ENCODE data around the gene DMRTC1. TPM values are rescaled to one million over a fixed set of nuclear protein-coding genes. Genes with fewer than 3 reads are reported as not detected.
"Not testable (repeated sequence)": the region's sequence is repeated elsewhere in the genome, so short reads cannot be mapped to it uniquely, and the experiment has no call there.

The DMRTC1 gene, protein sequence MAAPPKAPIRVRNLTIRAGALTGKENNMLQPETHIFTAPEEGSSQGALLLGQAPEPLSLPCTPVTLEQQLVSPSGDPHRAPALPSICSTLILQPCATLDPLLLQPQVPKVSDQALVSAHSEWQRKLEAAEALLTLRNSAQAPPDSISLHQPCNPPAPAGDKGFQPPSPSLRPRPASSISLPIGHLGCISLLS
- total RNA-seq (2014; rRNA removed; shearing (Covaris generic)), result not detected in 2 replicates

GRCh38 chrX:72943819-72944169 lies at the start of gene DMRTC1:
DMRTC1 (minus strand) TSS chrX:72943837; CDS start chrX:72875694, 68,143 bp downstream.
- not testable (repeated sequence) for DNase-seq (ENCODE audit: low spot score)

- DNase-seq (ENCODE audit: low spot score), result not testable (repeated sequence)
These were observed 37.3 kb upstream of the DMRTC1 start for GRCh38 chrX:72980894-72981469.

DNA sequence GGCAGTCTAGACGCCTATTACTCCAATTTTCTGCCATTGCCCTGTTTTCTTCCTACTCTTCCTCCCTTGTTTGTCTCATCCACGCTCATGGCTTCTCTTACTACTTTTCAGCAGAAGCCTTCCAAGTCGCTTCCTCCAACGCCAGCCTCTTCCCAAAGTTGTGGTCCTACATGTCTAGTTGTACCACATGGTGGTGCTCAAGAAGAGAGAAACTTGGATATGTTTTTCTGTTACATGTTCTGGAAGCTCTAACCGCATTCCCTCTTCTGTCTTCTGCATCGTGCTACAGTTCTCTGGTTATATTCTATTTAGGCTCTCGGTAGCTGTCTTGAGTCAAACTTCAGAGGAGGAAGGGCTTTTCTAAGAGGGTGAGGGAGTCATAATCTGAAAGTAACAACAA lies 31.2 kb upstream of the DMRTC1 start:
- not testable (repeated sequence) for DNase-seq (ENCODE audit: low spot score)

DNA sequence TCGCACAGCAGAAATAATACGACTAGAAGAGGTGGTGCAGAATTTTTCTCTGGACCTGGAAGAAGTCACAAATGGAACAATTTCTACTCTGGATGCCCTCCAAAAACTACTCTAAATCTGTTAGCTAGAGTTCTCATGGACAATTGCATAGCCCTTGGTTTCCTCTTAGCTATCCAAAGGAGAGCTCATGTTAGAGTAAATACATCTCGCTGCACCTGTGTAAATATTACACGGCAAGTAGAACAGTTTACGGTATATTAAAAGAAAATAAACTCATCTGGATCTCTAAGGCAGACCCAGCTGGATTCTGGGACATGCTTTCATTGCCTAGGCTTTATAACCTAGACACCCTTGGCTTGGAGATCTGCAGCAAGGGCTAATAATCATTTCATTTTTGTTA lies 28.2 kb upstream of the DMRTC1 start:
- DNase-seq (ENCODE audit: low spot score), result not testable (repeated sequence)

DNA sequence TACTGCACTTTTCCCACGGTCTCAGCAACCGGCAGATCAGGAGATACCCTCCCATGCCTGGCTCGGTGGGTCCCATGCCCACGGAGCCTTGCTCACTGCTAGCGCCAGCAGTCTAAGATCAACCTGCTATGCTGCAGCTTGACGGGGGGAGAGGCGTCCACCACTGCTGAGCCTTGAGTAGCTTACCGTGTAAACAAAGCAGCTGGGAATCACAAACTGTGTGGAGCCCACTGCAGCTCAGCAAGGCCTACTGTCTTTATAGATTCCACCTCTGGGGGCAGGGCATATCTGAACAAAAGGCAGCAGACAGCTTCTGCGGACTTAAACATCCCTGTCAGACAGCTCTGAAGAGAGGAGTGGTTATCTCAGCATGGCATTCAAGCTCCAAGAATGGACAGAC lies 16.3 kb upstream of the DMRTC1 start:
- not testable (repeated sequence) for DNase-seq (ENCODE audit: low spot score)

- DNase-seq (ENCODE audit: low spot score), result not testable (repeated sequence)
These were observed 410 bp downstream of the DMRTC1 start for GRCh38 chrX:72943035-72943818.

GRCh38 chrX:72942272-72942671 lies 1.4 kb downstream of the DMRTC1 start:
- not testable (repeated sequence) for DNase-seq (ENCODE audit: low spot score)

- DNase-seq (ENCODE audit: low spot score), result not testable (repeated sequence)
These were observed 5.7 kb downstream of the DMRTC1 start, which contains the start of gene FAM236A for GRCh38 chrX:72937906-72938305. FAM236A (plus strand) TSS chrX:72938206; CDS start chrX:72938263, 57 bp downstream.

GRCh38 chrX:72936882-72937455 lies 6.7 kb downstream of the DMRTC1 start:
- not testable (repeated sequence) for DNase-seq (ENCODE audit: low spot score)

DNA sequence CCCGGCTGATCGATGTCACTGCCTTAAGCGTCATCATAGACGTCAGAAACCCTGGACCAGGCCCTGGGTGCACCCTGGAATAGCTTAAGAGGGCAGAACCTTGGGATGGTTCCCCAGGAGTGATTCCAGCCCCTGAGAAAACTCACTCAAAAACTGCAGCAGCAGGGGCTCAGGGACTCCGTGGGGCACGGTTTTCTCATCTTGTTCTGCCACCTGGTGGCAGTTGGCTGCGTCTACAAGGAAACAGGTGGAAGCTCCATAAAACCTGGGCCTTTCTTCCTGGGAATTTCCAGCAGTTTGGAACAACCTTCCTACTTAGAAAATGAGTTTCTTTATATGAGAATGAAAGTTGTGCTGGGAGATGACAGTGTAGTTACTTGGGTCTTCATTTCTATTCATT lies 7.2 kb downstream of the DMRTC1 start:
- not testable (repeated sequence) for DNase-seq (ENCODE audit: low spot score)

DNA sequence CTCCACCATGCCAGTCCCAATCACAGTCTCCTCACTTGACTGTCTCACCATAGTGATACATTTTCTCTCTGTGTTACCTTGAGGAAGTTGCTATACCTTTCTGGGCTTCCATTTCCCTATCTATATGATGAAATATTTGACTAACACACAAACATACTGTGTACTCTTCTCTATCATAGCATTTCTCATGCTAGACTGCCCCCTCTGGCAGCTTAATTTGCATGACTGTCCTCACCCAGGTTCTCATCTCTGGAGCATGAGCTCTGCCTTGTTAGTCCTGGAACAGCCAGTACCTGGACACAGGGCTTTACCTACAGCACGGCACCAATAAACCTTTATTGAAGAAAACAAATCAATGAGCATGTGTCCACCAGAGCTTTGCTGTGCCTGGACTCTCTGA lies 11.4 kb downstream of the DMRTC1 start:
- not testable (repeated sequence) for DNase-seq (ENCODE audit: low spot score)

DNA sequence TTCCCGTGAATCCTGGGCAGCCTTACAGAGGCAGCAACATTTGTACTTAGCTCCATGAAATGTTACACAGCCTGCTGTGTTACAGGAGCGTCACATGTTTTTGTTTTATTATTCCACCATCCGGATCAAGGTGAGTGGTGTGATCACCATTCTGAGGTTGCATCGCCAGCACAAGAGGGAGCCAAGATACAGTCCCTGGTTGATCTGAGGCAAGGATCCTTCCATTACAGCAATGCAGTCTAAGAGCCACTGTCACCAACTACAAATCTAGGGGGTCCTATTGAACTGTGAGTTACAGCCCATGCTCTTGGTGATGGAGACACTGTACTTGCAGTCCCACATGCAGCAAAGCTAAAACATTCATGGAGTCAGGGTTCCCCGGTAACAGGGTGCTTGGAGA lies 27.5 kb downstream of the DMRTC1 start:
- not testable (repeated sequence) for DNase-seq (ENCODE audit: low spot score)

GRCh38 chrX:72912315-72912714 lies 31.3 kb downstream of the DMRTC1 start, which contains the start of gene FAM236C:
FAM236C (plus strand) TSS chrX:72912615; CDS start chrX:72912715, 100 bp downstream.
- DNase-seq (ENCODE audit: low spot score), result not testable (repeated sequence)

GRCh38 chrX:72889740-72890139 lies 53.9 kb downstream of the DMRTC1 start:
- not testable (repeated sequence) for DNase-seq (ENCODE audit: low spot score)

- DNase-seq (ENCODE audit: low spot score), result not testable (repeated sequence)
These were observed 60.7 kb downstream of the DMRTC1 start for GRCh38 chrX:72882898-72883297.

GRCh38 chrX:72837532-72837931 lies 106.1 kb downstream of the DMRTC1 start:
- not testable (repeated sequence) for DNase-seq (ENCODE audit: low spot score)

GRCh38 chrX:72830701-72831100 lies 112.9 kb downstream of the DMRTC1 start:
- DNase-seq (ENCODE audit: low spot score), result not testable (repeated sequence)

Other genes with a start within 250 kb of the DMRTC1 start
- gene PHKA1, start 229.5 kb downstream of the DMRTC1 start, total RNA-seq (2014; rRNA removed; shearing (Covaris generic)), result 4.8 and 5.9 TPM in 2 replicates
- gene DMRTC1B, start 166.9 kb downstream of the DMRTC1 start, total RNA-seq (2014; rRNA removed; shearing (Covaris generic)), result not detected in 2 replicates
- gene FAM236B, start 161.2 kb downstream of the DMRTC1 start, total RNA-seq (2014; rRNA removed; shearing (Covaris generic)), result not detected in 2 replicates
- not detected in 2 replicates for gene FAM236D, start 135.6 kb downstream of the DMRTC1 start, total RNA-seq (2014; rRNA removed; shearing (Covaris generic))
- not detected in 2 replicates for gene FAM236C, start 31.2 kb downstream of the DMRTC1 start, total RNA-seq (2014; rRNA removed; shearing (Covaris generic))
- gene FAM236A, start 5.6 kb downstream of the DMRTC1 start, total RNA-seq (2014; rRNA removed; shearing (Covaris generic)), result not detected in 2 replicates
- gene PABPC1L2B, start 59.1 kb upstream of the DMRTC1 start, total RNA-seq (2014; rRNA removed; shearing (Covaris generic)), result not detected in 2 replicates
- not detected in 2 replicates for gene PABPC1L2A, start 135.7 kb upstream of the DMRTC1 start, total RNA-seq (2014; rRNA removed; shearing (Covaris generic))

All from HT-29 (cell line).